Measurements from ENCODE around the gene GNB1L.

DNA sequence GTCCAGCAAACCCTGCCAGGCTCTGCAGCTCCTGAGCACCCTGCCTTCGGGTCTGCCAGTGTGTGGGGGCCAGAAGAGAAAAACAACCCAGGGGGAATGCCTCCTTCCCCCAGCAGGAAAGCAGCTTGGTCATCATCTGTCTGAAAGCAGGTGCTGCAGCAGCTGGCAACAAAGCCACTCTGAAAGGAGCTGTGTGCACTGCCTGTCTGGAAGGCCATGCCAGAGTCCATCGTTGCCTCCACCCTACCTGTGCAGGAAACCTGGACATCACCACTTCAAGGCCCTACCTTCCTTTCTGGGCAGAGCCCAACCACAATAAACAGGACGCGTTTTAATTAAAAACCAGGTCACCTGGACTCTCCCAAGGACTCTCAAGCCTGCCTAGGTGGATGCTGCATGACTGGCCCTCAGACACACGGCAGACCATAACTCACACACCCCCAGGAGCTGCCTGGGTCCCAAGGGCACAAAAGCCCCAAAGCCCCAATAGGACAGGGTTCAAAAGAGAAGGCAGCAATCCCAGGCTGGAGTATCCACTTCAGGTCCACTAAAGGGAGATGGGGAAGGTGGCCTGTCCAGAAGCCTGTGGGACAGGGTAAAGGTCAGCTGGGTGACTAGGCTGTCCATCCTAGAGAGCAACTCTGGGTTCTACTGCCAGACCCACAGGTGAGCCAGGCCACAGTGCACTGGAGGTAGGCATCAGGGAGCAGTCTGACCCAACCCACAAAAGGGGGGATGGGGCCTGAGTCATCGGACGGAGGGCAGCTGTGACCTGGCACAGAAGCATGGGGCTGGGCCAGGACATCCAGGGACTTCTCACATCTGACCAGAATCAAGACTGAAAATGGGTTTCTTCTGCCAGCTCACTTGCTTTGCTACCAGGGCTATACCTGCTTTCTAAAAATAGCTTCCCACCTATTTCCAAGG, 6.1 kb downstream of the GNB1L start:
- TF ChIP-seq POLR2AphosphoS5 (IDR thresholded peaks at IDR 0.05; ENCODE audit: borderline replicate concordance, low read depth, low read length) = peak; percentile 15; the same call in 1 of the 2 replicates
- TF ChIP-seq EZH2 (IDR thresholded peaks at IDR 0.05) = no peak
- TF ChIP-seq FOXP2 (optimal IDR thresholded peaks at IDR 0.05; ENCODE audit: control extremely low read depth, extremely low read length, insufficient read depth) = no peak

Measured in SK-N-MC (cell line).